Liver (tissue), 9 donors: Measurements from ENCODE around the gene SF3B3. TPM values are rescaled to one million over a fixed set of nuclear protein-coding genes. Genes with fewer than 3 reads are reported as not detected.

Experiments
- DNase-seq: peaks from one replicate; pipeline ENCODE4 v3.0.0-alpha.2; 2017; ENCODE audit warnings: low spot score
- H3K27ac ChIP-seq, 2 donors: one replicate each; pipeline ENCODE4 v1.7.0; 2013; ENCODE audit warnings: inconsistent platforms in 2 of 2, low read length in 2 of 2, control low read depth in 1 of 2, low read depth in 1 of 2, mild to moderate bottlenecking in 1 of 2
- H3K27me3 ChIP-seq, 4 donors: one replicate each; pipeline versions ENCODE4 v1.6.1 to v1.7.0; 2013; ENCODE audit warnings: low read length in 3 of 4, inconsistent platforms in 1 of 4, mild to moderate bottlenecking in 1 of 4, moderate library complexity in 1 of 4; ENCODE audit not compliant: control insufficient read depth in 4 of 4, insufficient read depth in 4 of 4
- H3K36me3 ChIP-seq, 4 donors: one replicate each; pipeline versions ENCODE4 v1.6.1 to v1.7.0; 2013; ENCODE audit warnings: low read length in 3 of 4, mild to moderate bottlenecking in 3 of 4, low read depth in 1 of 4, moderate library complexity in 1 of 4; ENCODE audit not compliant: control insufficient read depth in 4 of 4, insufficient read depth in 3 of 4
- H3K4me1 ChIP-seq, 4 donors: one replicate each; pipeline versions ENCODE4 v1.6.1 to v1.7.0; 2013; ENCODE audit warnings: low read length in 3 of 4, mild to moderate bottlenecking in 3 of 4, moderate library complexity in 1 of 4; ENCODE audit not compliant: control insufficient read depth in 4 of 4, insufficient read depth in 4 of 4
- H3K4me3 ChIP-seq, 3 donors: one replicate each; pipeline versions ENCODE4 v1.6.1 to v1.7.0; 2013; ENCODE audit warnings: low read length in 3 of 3, control low read depth in 1 of 3, low read depth in 1 of 3, mild to moderate bottlenecking in 1 of 3
- H3K9ac ChIP-seq, 2 donors: one replicate each; pipeline ENCODE4 v1.7.0; 2013; ENCODE audit warnings: low read length in 2 of 2, mild to moderate bottlenecking in 2 of 2, moderate library complexity in 2 of 2, control low read depth in 1 of 2, low read depth in 1 of 2
- H3K9me3 ChIP-seq, 4 donors: one replicate each; pipeline versions ENCODE4 v1.6.1 to v1.7.0; 2013; ENCODE audit warnings: low read length in 3 of 4; ENCODE audit not compliant: control insufficient read depth in 4 of 4
- EGR1 ChIP-seq, 2 donors: IDR thresholded peaks; 2 replicates each; pipeline ENCODE4 v1.6.1; 2016 to 2018; ENCODE audit warnings: antibody characterized with exemption in 2 of 2, low read depth in 2 of 2
- FOXA1 ChIP-seq: IDR thresholded peaks from 2 replicates; pipeline ENCODE4 v1.6.1; 2016; ENCODE audit warnings: antibody characterized with exemption
- FOXA2 ChIP-seq: IDR thresholded peaks from 2 replicates; pipeline ENCODE4 v1.6.1; 2016; ENCODE audit warnings: antibody characterized with exemption
- GABPA ChIP-seq, 2 donors: IDR thresholded peaks in 1 of 2; conservative IDR thresholded peaks in 1 of 2; 2 replicates each; pipeline ENCODE4 v1.6.1; 2016; ENCODE audit warnings: antibody characterized with exemption in 2 of 2, mild to moderate bottlenecking in 1 of 2, moderate library complexity in 1 of 2
- HNF4G ChIP-seq: IDR thresholded peaks from 2 replicates; pipeline ENCODE4 v1.6.1; 2016; ENCODE audit warnings: antibody characterized with exemption
- NR2F2 ChIP-seq: IDR thresholded peaks from 2 replicates; pipeline ENCODE4 v1.6.1; 2016; ENCODE audit warnings: antibody characterized with exemption
- RAD21 ChIP-seq, 2 donors: IDR thresholded peaks; 2 replicates each; pipeline ENCODE4 v1.6.1; 2016; ENCODE audit warnings: antibody characterized with exemption in 2 of 2, mild to moderate bottlenecking in 2 of 2
- RXRA ChIP-seq, 2 donors: IDR thresholded peaks; 2 replicates each; pipeline ENCODE4 v1.6.1; 2017 to 2018; ENCODE audit warnings: antibody characterized with exemption in 2 of 2, mild to moderate bottlenecking in 1 of 2
- SP1 ChIP-seq: IDR thresholded peaks from 2 replicates; pipeline ENCODE4 v1.6.1; 2018; ENCODE audit warnings: antibody characterized with exemption, mild to moderate bottlenecking
- YY1 ChIP-seq: IDR thresholded peaks from 2 replicates; pipeline ENCODE4 v1.6.1; 2016; ENCODE audit warnings: antibody characterized with exemption, mild to moderate bottlenecking
- WGBS: extraction: QIAGEN DNeasy Blood & Tissue Kit; methylation state at CpG from one replicate; pipeline ENCODE4 v1.1.7; 2013; 5-methylcytosine and 5-hydroxymethylcytosine counted together
- polyA plus RNA-seq, 2 donors: library from polyadenylated mRNA; stranded (reverse) in 1 of 2; unstranded in 1 of 2; fragments of 200-250 nt in 1 of 2; fragments of >200 nt in 1 of 2; fragmentation: Nextera tagmentation in 1 of 2; extraction: Ambion mirVana in 1 of 2; gene quantifications; one replicate each; pipeline versions ENCODE4 v1.2.1 to v1.2.3, GENCODE V29; 2013 to 2015
- total RNA-seq, 2 donors: library from RNA; depleted of rRNA; stranded (reverse); fragments of >200 nt; gene quantifications; one replicate each; pipeline ENCODE4 v1.2.3, GENCODE V29; 2014
- TF ChIP-seq, protein P1 (sequence below): IDR thresholded peaks from 2 replicates; pipeline ENCODE4 v1.6.1; 2016; ENCODE audit warnings: antibody characterized with exemption, mild to moderate bottlenecking
- TF ChIP-seq, protein P2 (sequence below): IDR thresholded peaks from 2 replicates; pipeline ENCODE4 v1.6.1; 2016; ENCODE audit warnings: antibody characterized with exemption
- TF ChIP-seq, protein P3 (sequence below): fragments of 150-350 bp; IDR thresholded peaks from 2 replicates; pipeline ENCODE4 v1.5.1; 2017; ENCODE audit warnings: improper control_type of control experiment, low read depth, low read length; ENCODE audit not compliant: missing input control
- donor health status: healthy.
- donor health status: healthy.
- donor health status: healthy.
- donor health status: healthy.
- donor health status: healthy.

Gene SF3B3
- total and polyA plus RNA-seq, 4 donors, result 38.9 to 77.8 (median 53.2) TPM

DNA sequence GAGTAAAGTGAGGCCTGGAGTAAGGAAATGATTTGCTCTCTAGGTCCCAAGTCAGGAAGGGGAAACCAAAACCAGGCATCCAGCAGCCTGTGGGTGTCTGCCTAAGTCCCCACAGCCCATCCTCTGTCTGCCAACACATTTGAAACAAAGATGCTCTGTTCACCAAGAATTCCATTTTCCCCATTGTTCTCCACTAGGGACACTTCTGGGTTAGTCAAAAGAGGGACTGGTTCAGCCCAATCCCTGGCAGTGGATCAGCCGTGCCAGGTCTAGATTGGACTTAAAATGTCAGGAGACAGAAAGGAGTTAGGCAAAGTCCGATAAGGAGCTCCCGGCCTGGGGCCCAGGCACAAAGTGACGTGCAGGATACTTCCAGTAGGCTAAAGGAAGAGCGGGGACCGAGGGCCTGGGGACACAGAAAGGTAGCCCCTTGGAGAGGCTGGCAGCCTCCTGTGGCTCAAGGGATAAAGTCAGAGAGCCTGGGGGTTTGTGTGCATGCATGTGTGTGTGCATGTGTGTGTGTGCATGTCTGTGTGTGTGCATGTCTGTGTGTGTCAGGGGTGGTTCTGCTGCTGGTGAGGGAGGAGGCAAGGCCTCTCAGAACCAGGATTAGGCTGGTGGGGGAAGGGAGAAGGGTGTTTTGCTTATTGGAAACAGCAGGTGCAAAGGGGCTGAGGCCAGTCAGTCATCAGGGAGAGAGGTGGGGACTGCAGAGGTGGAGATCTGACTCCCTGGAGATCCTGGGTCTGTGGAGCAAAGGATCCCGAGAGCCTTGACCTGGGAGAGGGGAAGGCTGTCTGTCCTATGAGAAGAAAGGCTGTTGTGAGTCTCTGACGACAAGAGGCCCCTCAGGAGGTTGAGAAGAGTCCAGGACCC is 81.0 kb downstream of the SF3B3 start:
- H3K9ac ChIP-seq, result no peak overlapping the region
- 90% methylated on average over 8 of the region's 8 CpGs for WGBS

DNA sequence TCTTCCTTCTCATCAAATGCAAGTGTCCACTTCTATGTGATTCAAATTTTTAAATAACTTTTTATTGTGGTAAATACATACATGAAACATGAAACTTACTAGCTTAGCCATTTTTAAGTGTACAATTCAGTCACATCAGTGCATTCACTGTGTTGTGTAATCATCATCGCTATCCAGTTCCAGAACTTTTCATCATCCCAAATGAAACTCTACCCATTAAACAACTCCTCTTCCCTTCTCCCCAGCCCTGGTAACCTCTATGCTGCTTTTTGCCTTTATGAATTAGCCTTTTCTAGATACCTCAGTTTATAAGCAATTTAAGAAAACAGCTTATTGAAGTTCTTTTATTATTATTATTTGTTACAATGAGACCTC is 81.7 kb downstream of the SF3B3 start:
- Histone ChIP-seq H3K27me3 (no peaks in the 10 kb centered on the region), H3K4me3 (no peak overlapping the region), H3K9me3 (no peaks in the 10 kb centered on the region), H3K9ac (no peak overlapping the region), H3K27ac (no peak overlapping the region), H3K36me3 (no peaks in the 10 kb centered on the region), H3K4me1 (no peaks in the 10 kb centered on the region)
- no peak for DNase-seq
- 84% methylated on average over 1 of the region's 1 CpG for WGBS
- no peak for TF ChIP-seq GABPA (IDR thresholded peaks at IDR 0.05 in 1 of 2, conservative IDR thresholded peaks at IDR 0.05 in 1 of 2)
- TF ChIP-seq HNF4G, result no peak
- TF ChIP-seq YY1, result no peak
- TF ChIP-seq RAD21 (IDR thresholded peaks at IDR 0.05), result no peak
- TF ChIP-seq FOXA2, result no peak
- TF ChIP-seq, protein P1, sequence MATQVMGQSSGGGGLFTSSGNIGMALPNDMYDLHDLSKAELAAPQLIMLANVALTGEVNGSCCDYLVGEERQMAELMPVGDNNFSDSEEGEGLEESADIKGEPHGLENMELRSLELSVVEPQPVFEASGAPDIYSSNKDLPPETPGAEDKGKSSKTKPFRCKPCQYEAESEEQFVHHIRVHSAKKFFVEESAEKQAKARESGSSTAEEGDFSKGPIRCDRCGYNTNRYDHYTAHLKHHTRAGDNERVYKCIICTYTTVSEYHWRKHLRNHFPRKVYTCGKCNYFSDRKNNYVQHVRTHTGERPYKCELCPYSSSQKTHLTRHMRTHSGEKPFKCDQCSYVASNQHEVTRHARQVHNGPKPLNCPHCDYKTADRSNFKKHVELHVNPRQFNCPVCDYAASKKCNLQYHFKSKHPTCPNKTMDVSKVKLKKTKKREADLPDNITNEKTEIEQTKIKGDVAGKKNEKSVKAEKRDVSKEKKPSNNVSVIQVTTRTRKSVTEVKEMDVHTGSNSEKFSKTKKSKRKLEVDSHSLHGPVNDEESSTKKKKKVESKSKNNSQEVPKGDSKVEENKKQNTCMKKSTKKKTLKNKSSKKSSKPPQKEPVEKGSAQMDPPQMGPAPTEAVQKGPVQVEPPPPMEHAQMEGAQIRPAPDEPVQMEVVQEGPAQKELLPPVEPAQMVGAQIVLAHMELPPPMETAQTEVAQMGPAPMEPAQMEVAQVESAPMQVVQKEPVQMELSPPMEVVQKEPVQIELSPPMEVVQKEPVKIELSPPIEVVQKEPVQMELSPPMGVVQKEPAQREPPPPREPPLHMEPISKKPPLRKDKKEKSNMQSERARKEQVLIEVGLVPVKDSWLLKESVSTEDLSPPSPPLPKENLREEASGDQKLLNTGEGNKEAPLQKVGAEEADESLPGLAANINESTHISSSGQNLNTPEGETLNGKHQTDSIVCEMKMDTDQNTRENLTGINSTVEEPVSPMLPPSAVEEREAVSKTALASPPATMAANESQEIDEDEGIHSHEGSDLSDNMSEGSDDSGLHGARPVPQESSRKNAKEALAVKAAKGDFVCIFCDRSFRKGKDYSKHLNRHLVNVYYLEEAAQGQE, result no peak
- TF ChIP-seq FOXA1, result no peak
- TF ChIP-seq, protein P2, sequence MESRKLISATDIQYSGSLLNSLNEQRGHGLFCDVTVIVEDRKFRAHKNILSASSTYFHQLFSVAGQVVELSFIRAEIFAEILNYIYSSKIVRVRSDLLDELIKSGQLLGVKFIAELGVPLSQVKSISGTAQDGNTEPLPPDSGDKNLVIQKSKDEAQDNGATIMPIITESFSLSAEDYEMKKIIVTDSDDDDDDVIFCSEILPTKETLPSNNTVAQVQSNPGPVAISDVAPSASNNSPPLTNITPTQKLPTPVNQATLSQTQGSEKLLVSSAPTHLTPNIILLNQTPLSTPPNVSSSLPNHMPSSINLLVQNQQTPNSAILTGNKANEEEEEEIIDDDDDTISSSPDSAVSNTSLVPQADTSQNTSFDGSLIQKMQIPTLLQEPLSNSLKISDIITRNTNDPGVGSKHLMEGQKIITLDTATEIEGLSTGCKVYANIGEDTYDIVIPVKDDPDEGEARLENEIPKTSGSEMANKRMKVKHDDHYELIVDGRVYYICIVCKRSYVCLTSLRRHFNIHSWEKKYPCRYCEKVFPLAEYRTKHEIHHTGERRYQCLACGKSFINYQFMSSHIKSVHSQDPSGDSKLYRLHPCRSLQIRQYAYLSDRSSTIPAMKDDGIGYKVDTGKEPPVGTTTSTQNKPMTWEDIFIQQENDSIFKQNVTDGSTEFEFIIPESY, result no peak

More for the DNA sequence above, 81.0 kb downstream of the SF3B3 start:
- Histone ChIP-seq H3K27me3 (no peaks in the 10 kb centered on the region), H3K4me3 (no peak overlapping the region), H3K9me3 (no peaks in the 10 kb centered on the region), H3K36me3 (no peaks in the 10 kb centered on the region), H3K4me1 (no peaks in the 10 kb centered on the region), H3K27ac (no peak overlapping the region)
- no peak for TF ChIP-seq EGR1 (IDR thresholded peaks at IDR 0.05; ENCODE audit: low read depth in 2 of 2)
- TF ChIP-seq GABPA (IDR thresholded peaks at IDR 0.05 in 1 of 2, conservative IDR thresholded peaks at IDR 0.05 in 1 of 2), result no peak
- no peak for TF ChIP-seq FOXA1
- TF ChIP-seq, protein P2, result no peak
- TF ChIP-seq RXRA (IDR thresholded peaks at IDR 0.05), result no peak
- TF ChIP-seq, protein P1, result no peak
- TF ChIP-seq NR2F2, result no peak
- no peak for TF ChIP-seq SP1
- TF ChIP-seq, protein P3, sequence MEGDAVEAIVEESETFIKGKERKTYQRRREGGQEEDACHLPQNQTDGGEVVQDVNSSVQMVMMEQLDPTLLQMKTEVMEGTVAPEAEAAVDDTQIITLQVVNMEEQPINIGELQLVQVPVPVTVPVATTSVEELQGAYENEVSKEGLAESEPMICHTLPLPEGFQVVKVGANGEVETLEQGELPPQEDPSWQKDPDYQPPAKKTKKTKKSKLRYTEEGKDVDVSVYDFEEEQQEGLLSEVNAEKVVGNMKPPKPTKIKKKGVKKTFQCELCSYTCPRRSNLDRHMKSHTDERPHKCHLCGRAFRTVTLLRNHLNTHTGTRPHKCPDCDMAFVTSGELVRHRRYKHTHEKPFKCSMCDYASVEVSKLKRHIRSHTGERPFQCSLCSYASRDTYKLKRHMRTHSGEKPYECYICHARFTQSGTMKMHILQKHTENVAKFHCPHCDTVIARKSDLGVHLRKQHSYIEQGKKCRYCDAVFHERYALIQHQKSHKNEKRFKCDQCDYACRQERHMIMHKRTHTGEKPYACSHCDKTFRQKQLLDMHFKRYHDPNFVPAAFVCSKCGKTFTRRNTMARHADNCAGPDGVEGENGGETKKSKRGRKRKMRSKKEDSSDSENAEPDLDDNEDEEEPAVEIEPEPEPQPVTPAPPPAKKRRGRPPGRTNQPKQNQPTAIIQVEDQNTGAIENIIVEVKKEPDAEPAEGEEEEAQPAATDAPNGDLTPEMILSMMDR, result no peak
- no peak for DNase-seq
